Lung (tissue), 12 donors: ENCODE measurements around the gene TERB1. TPM values are rescaled to one million over a fixed set of nuclear protein-coding genes. Genes with fewer than 3 reads are reported as not detected.

Source experiments
- ATAC-seq: fragments of 200-7000 bp; cut with Tn5 transposase; one replicate; pipeline ENCODE4 v1.9.1; 2020; ENCODE audit warnings: moderate number of reproducible peaks; ENCODE audit not compliant: insufficient read depth, low FRiP score
- DNase-seq, 3 donors: peaks; one replicate each; pipeline ENCODE4 v3.0.0-alpha.2; 2013 to 2017
- H3K27ac ChIP-seq, 2 donors: one replicate each; pipeline ENCODE4 v1.5.1; 2013; ENCODE audit warnings: mild to moderate bottlenecking in 2 of 2, moderate library complexity in 2 of 2, control low read depth in 1 of 2, inconsistent platforms in 1 of 2, low read depth in 1 of 2, low read length in 1 of 2
- H3K27me3 ChIP-seq, 3 donors: one replicate each; pipeline ENCODE4 v1.5.1; 2013; ENCODE audit warnings: low read length in 2 of 3; ENCODE audit not compliant: control insufficient read depth in 3 of 3, insufficient read depth in 3 of 3
- H3K36me3 ChIP-seq, 4 donors: one replicate each; pipeline ENCODE4 v1.5.1; 2013; ENCODE audit warnings: low read length in 4 of 4, mild to moderate bottlenecking in 1 of 4, moderate library complexity in 1 of 4; ENCODE audit not compliant: control insufficient read depth in 4 of 4, insufficient read depth in 4 of 4
- H3K4me1 ChIP-seq, 5 donors: one replicate each; pipeline ENCODE4 v1.5.1; 2013; ENCODE audit warnings: low read length in 5 of 5, mild to moderate bottlenecking in 2 of 5, moderate library complexity in 1 of 5; ENCODE audit not compliant: control insufficient read depth in 5 of 5, insufficient read depth in 5 of 5
- H3K4me3 ChIP-seq: one replicate; pipeline ENCODE4 v1.5.1; 2013; ENCODE audit warnings: mild to moderate bottlenecking, control low read depth, moderate library complexity
- H3K9ac ChIP-seq, 2 donors: one replicate each; pipeline ENCODE4 v1.5.1; 2013; ENCODE audit warnings: low read length in 2 of 2, control low read depth in 1 of 2; ENCODE audit not compliant: insufficient read depth in 1 of 2
- H3K9me3 ChIP-seq, 4 donors: one replicate each; pipeline ENCODE4 v1.5.1; 2013; ENCODE audit warnings: low read length in 3 of 4, mild to moderate bottlenecking in 1 of 4, moderate library complexity in 1 of 4; ENCODE audit not compliant: control insufficient read depth in 4 of 4, insufficient read depth in 3 of 4
- WGBS, 2 donors: extraction: QIAGEN DNeasy Blood & Tissue Kit; methylation state at CpG; one replicate each; pipeline ENCODE4 v1.1.7; 2013; 5-methylcytosine and 5-hydroxymethylcytosine counted together
- polyA plus RNA-seq, 2 donors: library from polyadenylated mRNA; stranded (reverse); fragments of 200-250 nt; gene quantifications; one replicate each; pipeline ENCODE4 v1.2.1, GENCODE V29; 2013
- total RNA-seq, 2 donors: library from RNA; depleted of rRNA in 1 of 2; stranded (reverse); fragments of >200 nt in 1 of 2; gene quantifications; one replicate each; pipeline ENCODE4 v1.2.1, GENCODE V29; 2014 to 2021
- TF ChIP-seq, protein P1 (sequence below): IDR thresholded peaks from 2 replicates; pipeline ENCODE4 v1.5.1; 2012; ENCODE audit warnings: mild to moderate bottlenecking; ENCODE audit errors: control extremely low read depth, extremely low read depth
- donor health status: control.
- donor health status: control.
- donor health status: Bipolar disorder and iron deficiency.
- donor health status: healthy.
- donor health status: DM: yes; HTN: yes; CAD: no.

TERB1 gene
- total and polyA plus RNA-seq, 4 donors, result not detected

GRCh38 chr16:66713076-66713475, 88.3 kb downstream of the TERB1 start:
- TF ChIP-seq, protein P1, sequence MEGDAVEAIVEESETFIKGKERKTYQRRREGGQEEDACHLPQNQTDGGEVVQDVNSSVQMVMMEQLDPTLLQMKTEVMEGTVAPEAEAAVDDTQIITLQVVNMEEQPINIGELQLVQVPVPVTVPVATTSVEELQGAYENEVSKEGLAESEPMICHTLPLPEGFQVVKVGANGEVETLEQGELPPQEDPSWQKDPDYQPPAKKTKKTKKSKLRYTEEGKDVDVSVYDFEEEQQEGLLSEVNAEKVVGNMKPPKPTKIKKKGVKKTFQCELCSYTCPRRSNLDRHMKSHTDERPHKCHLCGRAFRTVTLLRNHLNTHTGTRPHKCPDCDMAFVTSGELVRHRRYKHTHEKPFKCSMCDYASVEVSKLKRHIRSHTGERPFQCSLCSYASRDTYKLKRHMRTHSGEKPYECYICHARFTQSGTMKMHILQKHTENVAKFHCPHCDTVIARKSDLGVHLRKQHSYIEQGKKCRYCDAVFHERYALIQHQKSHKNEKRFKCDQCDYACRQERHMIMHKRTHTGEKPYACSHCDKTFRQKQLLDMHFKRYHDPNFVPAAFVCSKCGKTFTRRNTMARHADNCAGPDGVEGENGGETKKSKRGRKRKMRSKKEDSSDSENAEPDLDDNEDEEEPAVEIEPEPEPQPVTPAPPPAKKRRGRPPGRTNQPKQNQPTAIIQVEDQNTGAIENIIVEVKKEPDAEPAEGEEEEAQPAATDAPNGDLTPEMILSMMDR, result no peak
- WGBS, 2 donors, result 71 to 72% methylated on average over 2 of the region's 2 CpGs
- no peak overlapping the region for H3K4me3 ChIP-seq
- no peaks in the 10 kb centered on the region for H3K4me1 ChIP-seq
- H3K27ac ChIP-seq, result no peak overlapping the region
- H3K27me3 ChIP-seq, result no peaks in the 10 kb centered on the region
- no peaks in the 10 kb centered on the region for H3K9me3 ChIP-seq
- ATAC-seq, result no peak
- no peak for DNase-seq
- H3K36me3 ChIP-seq, result no peaks in the 10 kb centered on the region
- no peak overlapping the region for H3K9ac ChIP-seq

GRCh38 chr16:66712512-66712911, 88.9 kb downstream of the TERB1 start:
- no peak overlapping the region for H3K9ac ChIP-seq
- DNase-seq (no peak), ATAC-seq (no peak)
- H3K36me3 ChIP-seq, result no peaks in the 10 kb centered on the region
- H3K9me3 ChIP-seq, result no peaks in the 10 kb centered on the region
- H3K27ac ChIP-seq, result no peak overlapping the region
- H3K4me3 ChIP-seq, result no peak overlapping the region
- no peaks in the 10 kb centered on the region for H3K4me1 ChIP-seq
- TF ChIP-seq, protein P1, result no peak
- no peaks in the 10 kb centered on the region for H3K27me3 ChIP-seq

GRCh38 chr16:66711581-66711980, 89.8 kb downstream of the TERB1 start:
- no peak for ATAC-seq
- Histone ChIP-seq H3K27ac (no peak overlapping the region), H3K36me3 (no peaks in the 10 kb centered on the region), H3K9me3 (no peaks in the 10 kb centered on the region), H3K27me3 (no peaks in the 10 kb centered on the region), H3K4me1 (peaks cover 0 to under 1% (median 0%) of the 10 kb centered on the region in 5 donors), H3K4me3 (no peak overlapping the region), H3K9ac (no peak overlapping the region)
- TF ChIP-seq, protein P1, result no peak
- DNase-seq, result no peak

DNA sequence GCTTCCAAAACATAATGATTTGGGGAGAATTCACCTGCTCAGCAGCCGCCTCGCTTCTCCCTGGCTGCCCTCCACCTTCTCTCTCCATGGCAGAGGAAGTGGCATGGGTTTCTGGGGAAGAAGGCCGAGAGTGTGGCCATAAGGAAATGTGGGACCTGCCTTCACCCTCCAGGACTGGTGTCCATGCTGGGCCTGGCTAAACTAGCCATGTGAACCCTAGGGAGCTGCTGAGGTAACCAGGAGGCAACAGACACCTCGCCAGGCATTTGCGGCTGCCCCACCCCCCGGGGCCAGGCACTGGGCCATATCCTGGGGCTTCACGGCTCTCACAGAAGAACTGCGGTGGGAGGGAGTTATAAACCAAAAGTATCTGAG, 94.9 kb downstream of the TERB1 start:
- ATAC-seq, result no peak
- Histone ChIP-seq H3K27ac (peak overlapping the region in 1 of 2 donors; percentile 75), H3K9ac (no peak overlapping the region), H3K27me3 (no peaks in the 10 kb centered on the region), H3K4me3 (no peak overlapping the region), H3K36me3 (no peaks in the 10 kb centered on the region), H3K4me1 (peaks cover 0 to 8% (median 0%) of the 10 kb centered on the region in 5 donors), H3K9me3 (no peaks in the 10 kb centered on the region)
- TF ChIP-seq, protein P1, result no peak
- DNase-seq, result no peak
- 41 to 62% methylated on average over 8 of the region's 8 CpGs for WGBS, 2 donors
